ENCODE data around the gene USP6NL.

- TF ChIP-seq RNF2 (IDR thresholded peaks at IDR 0.05; ENCODE audit: borderline replicate concordance, low read depth, low read length, missing control alignments, poor library complexity, severe bottlenecking) (no peak), POLR2AphosphoS5 (IDR thresholded peaks at IDR 0.05; ENCODE audit: low read depth, low read length) (no peak), CTCF (IDR thresholded peaks at IDR 0.05; ENCODE audit: control extremely low read depth in 1 of 3, insufficient read depth in 1 of 3, low read depth in 1 of 3, low read length in 3 of 3) (no peak), RFX5 (IDR thresholded peaks at IDR 0.05; ENCODE audit: borderline replicate concordance, low read depth, low read length) (no peak), BRCA1 (IDR thresholded peaks at IDR 0.05; ENCODE audit: low read depth, low read length) (no peak), EP300 (IDR thresholded peaks at IDR 0.05; ENCODE audit: borderline replicate concordance in 1 of 2, low read depth in 2 of 2, low read length in 2 of 2) (no peak), TAF1 (IDR thresholded peaks at IDR 0.05; ENCODE audit: low read depth, low read length) (no peak), TCF12 (IDR thresholded peaks at IDR 0.05; ENCODE audit: low read depth, low read length) (no peak), POLR2A (IDR thresholded peaks at IDR 0.05; ENCODE audit: control extremely low read depth in 1 of 2, low read depth in 2 of 2, low read length in 2 of 2) (no peak), SIN3A (conservative IDR thresholded peaks at IDR 0.05 in 1 of 2, IDR thresholded peaks at IDR 0.05 in 1 of 2; ENCODE audit: low read depth in 1 of 2, low read length in 2 of 2) (no peak)
Observed at GRCh38 chr10:11463111-11463510, 148.3 kb downstream of the USP6NL start.
